ENCODE data around the gene C1QTNF12.

- TF ChIP-seq CTCF (IDR thresholded peaks at IDR 0.05; ENCODE audit: control extremely low read depth in 1 of 3, insufficient read depth in 1 of 3, low read depth in 1 of 3, low read length in 3 of 3): no peak
- TF ChIP-seq CREB1 (IDR thresholded peaks at IDR 0.05): no peak
- no peak for TF ChIP-seq USF2 (IDR thresholded peaks at IDR 0.05; ENCODE audit: low read length)
- TF ChIP-seq SIN3A (conservative IDR thresholded peaks at IDR 0.05 in 1 of 2, IDR thresholded peaks at IDR 0.05 in 1 of 2; ENCODE audit: low read depth in 1 of 2, low read length in 2 of 2): no peak
- no peak for TF ChIP-seq POLR2A (IDR thresholded peaks at IDR 0.05; ENCODE audit: control extremely low read depth in 1 of 2, low read depth in 2 of 2, low read length in 2 of 2)
- TF ChIP-seq ATF2 (IDR thresholded peaks at IDR 0.05; ENCODE audit: low read length): no peak
- TF ChIP-seq SRF (IDR thresholded peaks at IDR 0.05; ENCODE audit: low read depth, low read length): no peak
- no peak for TF ChIP-seq RFX5 (IDR thresholded peaks at IDR 0.05; ENCODE audit: borderline replicate concordance, low read depth, low read length)
- no peak for TF ChIP-seq TCF12 (IDR thresholded peaks at IDR 0.05; ENCODE audit: low read depth, low read length)
- TF ChIP-seq ZNF274 (IDR thresholded peaks at IDR 0.05; ENCODE audit: borderline replicate concordance, extremely low read depth, low read length): no peak
- no peak for TF ChIP-seq POLR2AphosphoS5 (IDR thresholded peaks at IDR 0.05; ENCODE audit: low read depth, low read length)
These were observed 10.7 kb upstream of the C1QTNF12 start for GRCh38 chr1:1256956-1257871.
